IPS-15b (cell line): ENCODE results near the gene GBX1.

Experiments used
- H3K27me3 ChIP-seq: one replicate; pipeline ENCODE4 v1.6.1; 2013; ENCODE audit warnings: low read length; ENCODE audit not compliant: control insufficient read depth, insufficient read depth
- H3K36me3 ChIP-seq: one replicate; pipeline ENCODE4 v1.6.1; 2013; ENCODE audit warnings: low read length; ENCODE audit not compliant: control insufficient read depth, insufficient read depth
- H3K4me1 ChIP-seq: one replicate; pipeline ENCODE4 v1.6.1; 2013; ENCODE audit warnings: mild to moderate bottlenecking, low read length; ENCODE audit not compliant: control insufficient read depth, insufficient read depth
- H3K4me3 ChIP-seq: one replicate; pipeline ENCODE4 v1.5.1; 2013; ENCODE audit warnings: low read depth, low read length
- H3K9ac ChIP-seq: one replicate; pipeline ENCODE4 v1.6.1; 2013; ENCODE audit warnings: low read depth, mild to moderate bottlenecking, low read length
- H3K9me3 ChIP-seq: one replicate; pipeline ENCODE4 v1.6.1; 2013; ENCODE audit warnings: mild to moderate bottlenecking, low read length; ENCODE audit not compliant: control insufficient read depth, insufficient read depth

Gene GBX1

DNA sequence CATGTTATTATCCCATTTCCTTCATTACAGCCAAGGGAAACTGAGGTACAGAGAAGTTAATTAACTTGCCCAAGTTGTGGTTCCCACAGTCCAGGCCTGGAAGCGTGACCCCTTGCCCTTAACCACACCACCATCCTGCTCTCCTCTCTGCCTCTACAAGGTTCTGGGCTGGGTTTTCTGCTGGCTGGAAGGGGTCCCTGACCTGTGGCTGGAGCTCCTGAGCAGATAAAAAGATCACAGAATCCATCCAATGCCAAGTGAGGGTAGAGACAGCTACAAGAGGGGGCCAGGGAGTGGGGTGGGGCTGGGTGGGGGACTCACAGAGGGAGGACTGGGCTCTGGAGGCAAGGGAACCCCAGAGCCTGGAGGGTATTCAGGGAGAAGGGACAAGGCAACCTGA lies 9.8 kb upstream of the GBX1 start:
- H3K4me1 ChIP-seq, result no peaks in the 10 kb centered on the region
- no peak overlapping the region for H3K4me3 ChIP-seq
- H3K9ac ChIP-seq, result no peak overlapping the region
- H3K36me3 ChIP-seq, result no peaks in the 10 kb centered on the region
- peaks cover 6% of the 10 kb centered on the region for H3K9me3 ChIP-seq
- peaks cover 38% of the 10 kb centered on the region for H3K27me3 ChIP-seq

DNA sequence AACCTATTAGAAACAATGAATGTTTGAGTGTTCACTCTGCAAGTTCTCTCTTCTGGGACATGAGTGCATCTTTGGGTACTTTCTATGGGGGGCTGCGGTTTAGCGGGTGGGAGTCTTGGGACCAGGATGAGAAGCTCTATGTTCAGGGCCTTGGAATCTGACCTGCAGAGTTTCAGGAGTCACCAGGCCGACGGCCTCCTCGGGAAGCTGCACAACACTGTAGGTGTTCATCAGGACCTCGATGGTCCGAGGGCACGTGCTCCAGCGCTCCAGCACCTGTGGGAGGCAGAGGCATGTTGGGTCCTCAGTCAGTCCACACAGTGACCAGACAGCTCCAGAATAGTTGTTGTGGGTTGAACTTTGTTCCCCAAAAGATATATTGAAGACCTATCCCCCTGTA lies 8.9 kb upstream of the GBX1 start:
- no peaks in the 10 kb centered on the region for H3K36me3 ChIP-seq
- H3K27me3 ChIP-seq, result peaks cover 45% of the 10 kb centered on the region
- no peaks in the 10 kb centered on the region for H3K4me1 ChIP-seq
- no peak overlapping the region for H3K4me3 ChIP-seq
- H3K9ac ChIP-seq, result no peak overlapping the region
- H3K9me3 ChIP-seq, result peaks cover 6% of the 10 kb centered on the region

DNA sequence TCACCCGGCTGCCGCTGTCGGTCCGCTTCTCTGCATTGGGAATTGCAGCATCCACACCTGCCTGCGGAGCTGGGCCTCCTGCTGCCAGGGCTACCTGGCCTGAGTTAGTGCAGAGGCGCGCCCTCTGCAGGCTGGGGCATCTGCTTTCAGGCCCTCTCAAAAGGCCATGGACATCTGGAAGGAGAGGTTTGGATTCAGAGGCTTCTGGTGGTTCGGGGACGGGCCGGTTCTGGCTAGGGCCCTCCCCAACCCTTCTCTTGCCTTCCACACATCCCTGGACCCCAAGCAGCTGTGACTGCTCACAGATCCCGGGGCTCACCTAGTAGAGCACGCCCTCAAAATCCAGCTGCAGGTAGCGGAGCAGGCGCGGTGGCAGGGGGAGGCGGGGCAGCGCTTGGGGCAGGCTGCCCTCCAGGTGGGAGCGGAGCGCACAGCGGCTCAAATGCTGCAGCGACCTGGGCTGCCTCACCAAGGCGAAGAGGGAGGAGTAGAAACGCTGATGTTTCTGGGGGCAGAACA lies 8.4 kb upstream of the GBX1 start:
- H3K9ac ChIP-seq, result no peak overlapping the region
- no peaks in the 10 kb centered on the region for H3K4me1 ChIP-seq
- H3K27me3 ChIP-seq, result peaks cover 50% of the 10 kb centered on the region
- no peaks in the 10 kb centered on the region for H3K36me3 ChIP-seq
- peaks cover 6% of the 10 kb centered on the region for H3K9me3 ChIP-seq
- no peak overlapping the region for H3K4me3 ChIP-seq

DNA sequence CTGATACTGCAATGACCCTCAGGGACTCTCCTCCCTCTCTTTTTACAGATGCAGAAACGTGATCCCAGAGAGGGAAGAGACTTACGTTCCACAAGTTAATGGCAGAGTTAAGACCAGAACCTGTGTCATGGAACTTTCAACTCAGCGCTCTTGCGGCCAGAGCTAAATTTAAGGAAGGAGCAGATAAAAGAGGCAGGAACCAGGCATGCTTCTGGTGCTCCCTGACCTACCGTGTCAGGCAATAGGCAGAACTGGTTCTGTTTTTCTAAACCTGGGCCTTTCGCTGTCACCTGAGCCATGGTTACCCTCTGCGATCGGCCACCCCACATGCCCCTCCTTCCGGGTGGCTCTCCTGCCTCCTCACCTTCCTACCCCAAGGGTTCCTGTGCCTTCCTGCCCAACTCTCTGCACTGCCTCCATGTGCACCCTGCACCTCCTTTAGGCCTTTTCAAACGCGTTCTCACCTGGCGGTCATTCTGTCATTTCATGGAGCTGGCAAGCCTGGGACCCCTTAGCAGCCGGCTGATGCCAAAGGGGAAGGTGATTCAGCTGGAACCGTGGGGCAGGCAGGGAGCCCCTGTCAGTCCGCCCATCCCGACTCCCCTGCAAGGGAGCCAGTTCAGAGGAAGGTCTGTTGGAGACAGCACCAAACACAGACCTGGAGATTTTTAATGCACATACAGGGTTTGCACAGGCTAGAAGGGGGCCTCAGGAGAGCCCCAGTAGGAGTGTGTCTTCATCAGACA lies 7.7 kb upstream of the GBX1 start:
- Histone ChIP-seq H3K36me3 (no peaks in the 10 kb centered on the region), H3K9ac (no peak overlapping the region), H3K4me1 (no peaks in the 10 kb centered on the region), H3K4me3 (no peak overlapping the region), H3K9me3 (peaks cover 6% of the 10 kb centered on the region), H3K27me3 (peaks cover 56% of the 10 kb centered on the region)

DNA sequence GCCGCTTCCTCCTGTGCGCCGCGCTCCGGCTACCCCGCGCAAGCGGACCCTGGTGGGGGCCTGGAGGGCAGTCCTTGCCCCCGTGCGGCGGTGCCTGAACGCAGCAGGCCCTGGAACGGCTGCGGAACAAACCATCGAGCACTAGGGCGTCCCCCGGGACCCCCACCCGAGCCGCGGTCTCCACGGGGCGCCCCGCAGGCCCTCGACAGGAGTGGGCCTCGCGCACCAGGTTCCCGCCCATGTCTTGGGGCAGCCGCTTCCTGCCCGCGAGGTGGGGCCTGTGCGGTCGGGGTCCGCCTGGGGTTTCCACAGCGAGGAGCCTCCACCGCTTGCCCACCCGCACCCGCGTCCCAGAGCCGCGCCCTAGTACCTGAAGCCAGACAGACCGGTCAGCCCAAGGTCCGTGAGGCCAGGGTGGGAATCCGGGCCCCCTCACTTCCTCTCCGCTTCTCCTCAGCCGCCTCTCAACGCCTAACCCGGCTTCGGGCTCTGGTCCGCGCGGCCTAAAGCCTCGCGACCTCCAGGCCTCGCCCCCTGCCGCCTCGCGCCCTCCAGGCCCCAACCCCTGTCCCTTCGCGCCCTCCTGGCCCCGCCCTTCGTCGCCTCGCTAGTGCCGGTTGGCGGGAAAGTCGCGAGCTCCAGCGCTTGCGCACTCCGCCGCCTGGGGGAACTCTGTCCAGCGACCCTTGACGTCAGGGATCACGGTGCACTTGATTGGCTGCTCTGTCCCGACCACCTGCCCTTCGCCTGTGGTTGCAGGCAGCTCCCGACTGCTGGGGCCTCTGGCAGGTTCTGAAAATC lies 7.0 kb upstream of the GBX1 start:
- H3K4me3 ChIP-seq, result no peak overlapping the region
- no peaks in the 10 kb centered on the region for H3K4me1 ChIP-seq
- peaks cover 63% of the 10 kb centered on the region for H3K27me3 ChIP-seq
- no peaks in the 10 kb centered on the region for H3K36me3 ChIP-seq
- no peak overlapping the region for H3K9ac ChIP-seq
- H3K9me3 ChIP-seq, result peaks cover 6% of the 10 kb centered on the region

DNA sequence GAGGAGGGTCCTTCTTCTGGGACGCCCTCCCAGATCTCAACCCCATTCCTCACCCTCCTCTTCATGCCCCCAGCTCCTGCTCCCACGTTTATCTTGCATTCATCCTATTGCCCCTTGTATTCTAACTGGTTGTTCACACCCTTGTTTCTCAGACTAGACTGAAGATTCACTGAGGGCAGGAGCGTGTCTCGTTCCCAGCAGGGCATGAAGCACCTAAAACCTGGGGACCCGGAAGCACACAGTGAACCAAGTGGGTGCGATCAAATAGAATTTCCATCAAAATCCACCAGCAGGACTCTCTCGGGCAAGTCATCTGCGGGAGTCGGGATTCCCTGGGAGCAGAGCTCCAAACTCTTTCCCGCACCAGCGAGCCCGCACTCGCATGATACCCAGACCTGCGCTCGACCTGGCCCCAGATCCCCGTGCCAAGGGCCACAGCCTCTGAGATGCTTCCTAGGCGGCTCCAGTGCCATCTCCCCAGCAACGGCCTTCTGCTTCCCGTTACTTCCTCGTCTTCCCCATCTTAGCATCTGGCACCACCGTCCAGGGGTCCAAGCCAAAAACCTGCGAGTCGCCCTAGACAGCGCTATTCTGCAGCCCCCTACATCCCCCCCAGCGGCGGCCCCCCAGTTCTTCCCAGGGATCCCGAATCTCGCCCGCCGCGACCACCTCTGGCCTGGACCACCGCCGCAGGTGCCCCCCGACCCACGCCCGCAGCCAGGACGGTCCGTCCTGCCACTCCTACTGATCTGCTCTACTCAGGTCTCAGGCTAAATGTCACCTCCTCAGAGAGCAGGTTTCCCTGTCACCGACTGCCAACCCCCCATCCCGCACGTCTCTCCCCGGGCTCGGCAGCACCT lies 6.1 kb upstream of the GBX1 start:
- Histone ChIP-seq H3K36me3 (no peaks in the 10 kb centered on the region), H3K4me3 (no peak overlapping the region), H3K4me1 (no peaks in the 10 kb centered on the region), H3K9ac (no peak overlapping the region), H3K27me3 (peaks cover 66% of the 10 kb centered on the region), H3K9me3 (peaks cover 6% of the 10 kb centered on the region)

DNA sequence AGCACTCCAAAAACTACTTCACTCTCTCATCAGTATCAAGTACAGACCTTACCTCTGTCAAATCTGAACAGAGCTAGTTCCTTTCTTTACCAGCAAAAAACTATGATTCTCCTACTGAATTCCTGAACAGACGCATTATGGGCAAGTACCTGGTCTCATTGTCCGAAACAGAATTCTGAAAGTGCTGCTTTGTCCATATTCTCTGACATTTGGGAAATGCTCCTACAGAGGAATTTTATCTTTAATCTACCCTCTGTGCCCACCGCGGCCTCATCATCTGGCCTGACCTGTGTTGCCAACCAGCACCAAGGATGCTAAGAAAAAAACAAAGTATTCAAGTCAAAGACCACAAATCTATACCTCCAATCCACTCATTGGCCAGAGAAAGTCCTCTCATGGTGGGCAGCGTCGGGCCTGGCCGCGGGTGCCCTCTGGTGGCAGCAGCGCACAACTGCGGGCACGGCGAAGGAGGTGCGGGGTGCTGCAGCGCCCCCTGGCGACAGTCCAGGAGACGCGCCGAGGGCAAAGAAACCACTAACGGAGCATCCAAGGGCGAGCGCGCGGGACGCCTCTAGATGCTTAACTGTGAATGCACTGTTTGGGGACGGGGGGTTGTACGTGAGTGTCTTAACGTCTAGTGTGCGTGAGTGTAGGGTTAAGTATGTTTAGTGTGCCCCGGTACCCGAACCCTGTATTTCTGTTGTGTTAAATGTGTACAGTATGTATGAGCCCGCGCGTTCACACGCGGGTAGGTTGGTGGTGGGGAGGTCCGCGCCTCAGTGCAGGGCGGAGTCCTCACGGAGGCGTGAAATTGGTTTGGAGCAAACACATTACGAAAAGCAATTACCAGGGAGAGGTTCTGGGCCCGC lies 5.0 kb upstream of the GBX1 start:
- H3K4me1 ChIP-seq, result peaks cover 2% of the 10 kb centered on the region
- peaks cover 6% of the 10 kb centered on the region for H3K9me3 ChIP-seq
- no peaks in the 10 kb centered on the region for H3K36me3 ChIP-seq
- no peak overlapping the region for H3K9ac ChIP-seq
- H3K4me3 ChIP-seq, result no peak overlapping the region
- H3K27me3 ChIP-seq, result peaks cover 67% of the 10 kb centered on the region

DNA sequence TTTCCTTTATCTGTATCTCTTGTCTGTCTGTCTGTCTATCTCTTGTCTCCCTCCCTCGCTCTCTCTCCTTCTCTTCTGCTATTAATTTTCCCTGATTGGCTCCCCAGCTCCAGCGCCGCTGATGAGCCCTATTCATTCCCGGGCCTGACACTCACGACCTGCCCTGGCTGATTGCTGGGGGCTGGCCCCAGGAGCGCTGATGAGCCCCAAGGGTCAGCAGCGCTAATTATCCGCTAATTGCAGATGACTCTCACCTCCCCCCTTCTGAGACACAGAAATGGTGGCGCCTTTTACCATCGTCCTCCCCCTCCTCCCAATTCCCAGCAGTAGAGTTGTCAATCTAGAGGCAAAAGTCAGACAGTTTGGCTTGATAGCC lies 1.3 kb upstream of the GBX1 start:
- Histone ChIP-seq H3K4me3 (peak overlapping the region; percentile 45), H3K27me3 (peaks cover 81% of the 10 kb centered on the region), H3K36me3 (no peaks in the 10 kb centered on the region)

DNA sequence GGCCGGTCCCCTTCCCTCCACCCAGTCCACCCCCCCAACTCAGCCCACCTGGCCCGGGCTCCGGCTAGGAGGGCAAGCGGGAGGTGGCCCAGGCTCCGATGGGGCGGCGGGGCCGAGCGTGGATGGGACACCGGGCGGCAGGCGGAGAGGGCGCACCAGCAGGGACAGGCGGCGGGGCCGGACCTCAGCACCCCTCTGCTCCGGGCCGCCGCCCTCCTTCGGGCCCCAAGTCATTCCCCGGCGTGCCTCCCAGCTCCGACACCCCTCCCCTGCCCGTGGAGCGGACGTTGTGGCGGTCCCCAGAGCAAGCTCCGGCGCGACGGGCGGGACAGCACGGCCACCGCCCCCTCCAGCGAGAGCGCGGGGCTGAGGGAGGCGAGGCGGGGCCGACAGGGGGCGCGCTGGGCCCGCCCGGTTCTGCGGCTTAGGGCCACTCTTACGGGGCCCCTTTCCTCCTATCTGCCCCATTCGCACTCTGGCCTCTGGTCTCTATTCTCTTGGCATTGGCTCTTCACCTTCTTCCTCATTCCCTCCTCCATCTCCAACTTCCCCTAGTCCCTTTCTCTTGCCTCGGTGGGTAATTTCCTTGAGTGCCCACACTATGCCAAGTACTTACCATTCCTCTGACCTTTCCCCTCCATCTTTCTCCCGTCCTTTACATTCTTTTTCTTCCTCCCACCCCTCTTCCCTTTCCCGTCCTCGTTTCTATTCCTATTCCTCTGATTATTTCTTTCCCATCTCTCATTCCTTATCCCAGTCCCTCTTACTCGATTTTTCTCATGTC lies 701 bp upstream of the GBX1 start:
- H3K27me3 ChIP-seq, result peaks cover 81% of the 10 kb centered on the region
- peaks cover 2% of the 10 kb centered on the region for H3K4me1 ChIP-seq
- H3K4me3 ChIP-seq, result peak overlapping the region; percentile 45
- peaks cover 4% of the 10 kb centered on the region for H3K9me3 ChIP-seq
- no peak overlapping the region for H3K9ac ChIP-seq
- H3K36me3 ChIP-seq, result no peaks in the 10 kb centered on the region

More for the DNA sequence above, 1.3 kb upstream of the GBX1 start:
- Histone ChIP-seq H3K9me3 (peaks cover 6% of the 10 kb centered on the region), H3K9ac (no peak overlapping the region), H3K4me1 (peaks cover 2% of the 10 kb centered on the region)

DNA sequence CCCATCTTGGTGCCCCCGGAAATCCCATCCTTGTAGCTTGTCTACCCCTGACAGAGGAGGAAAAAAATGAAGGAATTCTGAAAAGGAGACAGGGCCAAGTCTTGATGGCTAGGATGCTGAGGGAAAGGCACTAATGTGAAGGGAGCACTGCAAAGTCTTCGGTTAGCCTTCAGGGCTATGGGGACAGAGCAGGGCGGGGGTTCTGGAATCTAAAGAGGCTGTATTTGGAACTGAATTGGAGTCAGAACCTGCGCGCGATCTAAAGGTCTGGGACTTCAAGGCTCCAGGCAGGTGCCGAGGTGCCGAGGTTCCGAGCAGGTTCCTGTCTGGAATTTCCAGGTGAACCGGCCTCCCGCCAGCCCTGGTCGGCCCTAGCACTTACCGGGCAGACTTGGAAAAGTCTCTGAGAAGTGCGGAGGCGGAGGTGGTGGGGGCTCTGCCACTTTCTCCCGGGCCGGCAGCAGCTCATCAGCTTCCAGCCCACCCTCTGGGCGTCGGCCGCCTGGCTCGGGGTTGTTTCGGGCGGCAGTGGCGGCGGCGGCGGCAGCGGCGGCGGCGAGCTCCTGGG lies 781 bp downstream of the GBX1 start:
- peaks cover 2% of the 10 kb centered on the region for H3K4me1 ChIP-seq
- peak overlapping the region; percentile 45 for H3K4me3 ChIP-seq
- no peak overlapping the region for H3K9ac ChIP-seq
- H3K9me3 ChIP-seq, result no peaks in the 10 kb centered on the region
- peaks cover 78% of the 10 kb centered on the region for H3K27me3 ChIP-seq
- no peaks in the 10 kb centered on the region for H3K36me3 ChIP-seq
